ENCODE measurements around the gene FAM222A. TPM values are rescaled to one million over a fixed set of nuclear protein-coding genes. Genes with fewer than 3 reads are reported as not detected.

The FAM222A gene
- total RNA-seq, 1 donor from 2014 or later, result 2.4 TPM

DNA sequence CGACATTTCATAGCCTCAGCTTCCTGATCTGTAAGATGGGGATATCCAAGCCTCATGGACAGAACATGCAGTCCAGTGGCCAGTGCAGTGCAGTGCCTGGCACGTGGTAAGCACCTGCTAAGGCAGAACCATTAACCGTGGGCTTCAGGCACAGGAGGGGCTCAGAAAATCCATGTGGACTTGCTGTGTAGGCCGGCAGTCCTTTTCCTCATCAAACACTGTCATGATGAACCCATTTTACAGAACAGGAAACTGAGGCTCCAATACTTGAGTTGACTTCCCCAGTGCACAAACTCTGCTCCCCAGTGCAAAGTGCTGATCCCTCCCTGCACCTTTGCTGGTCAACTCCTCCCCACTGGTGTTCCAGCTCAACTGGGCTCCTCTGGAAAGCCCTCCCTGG lies 101.6 kb downstream of the FAM222A start:
- TF ChIP-seq CTCF (IDR thresholded peaks at IDR 0.05), result no peak
- no peak for ATAC-seq
- DNase-seq, result no peak
- intact Hi-C loops (cut with DNase I), result no loop called here
- Histone ChIP-seq H3K36me3 (no peaks in the 10 kb centered on the region), H3K4me1 (no peaks in the 10 kb centered on the region), H3K27me3 (ENCODE audit: low read depth) (peaks cover 6% of the 10 kb centered on the region), H3K27ac (no peak overlapping the region), H3K9me3 (no peaks in the 10 kb centered on the region), H3K4me3 (no peak overlapping the region)

GRCh38 chr12:109815757-109816617 lies 102.4 kb downstream of the FAM222A start:
- peaks cover 6% of the 10 kb centered on the region for H3K27me3 ChIP-seq (ENCODE audit: low read depth)
- no peak overlapping the region for H3K4me3 ChIP-seq
- DNase-seq (no peak), ATAC-seq (no peak)
- no peaks in the 10 kb centered on the region for H3K36me3 ChIP-seq
- H3K27ac ChIP-seq, result no peak overlapping the region
- H3K4me1 ChIP-seq, result no peaks in the 10 kb centered on the region
- no peaks in the 10 kb centered on the region for H3K9me3 ChIP-seq
- intact Hi-C loops (cut with DNase I), result no loop called here
- TF ChIP-seq CTCF (IDR thresholded peaks at IDR 0.05), result no peak

GRCh38 chr12:109816870-109817269 lies 103.2 kb downstream of the FAM222A start:
- no peak overlapping the region for H3K27ac ChIP-seq
- H3K36me3 ChIP-seq, result no peaks in the 10 kb centered on the region
- ATAC-seq (no peak), DNase-seq (no peak)
- TF ChIP-seq CTCF (IDR thresholded peaks at IDR 0.05), result no peak
- no peaks in the 10 kb centered on the region for H3K9me3 ChIP-seq
- H3K27me3 ChIP-seq (ENCODE audit: low read depth), result peaks cover 6% of the 10 kb centered on the region
- H3K4me1 ChIP-seq, result no peaks in the 10 kb centered on the region
- H3K4me3 ChIP-seq, result no peak overlapping the region
- intact Hi-C loops (cut with DNase I), result no loop called here

- no peak for ATAC-seq
- Histone ChIP-seq H3K27ac (no peak overlapping the region), H3K36me3 (no peaks in the 10 kb centered on the region), H3K4me1 (no peaks in the 10 kb centered on the region), H3K4me3 (no peak overlapping the region), H3K9me3 (no peaks in the 10 kb centered on the region), H3K27me3 (ENCODE audit: low read depth) (peaks cover 6% of the 10 kb centered on the region)
- no peak for TF ChIP-seq CTCF (IDR thresholded peaks at IDR 0.05)
- intact Hi-C loops (cut with DNase I), result no loop called here
- no peak for DNase-seq
Observed at GRCh38 chr12:109817627-109818231, 104.1 kb downstream of the FAM222A start.

DNA sequence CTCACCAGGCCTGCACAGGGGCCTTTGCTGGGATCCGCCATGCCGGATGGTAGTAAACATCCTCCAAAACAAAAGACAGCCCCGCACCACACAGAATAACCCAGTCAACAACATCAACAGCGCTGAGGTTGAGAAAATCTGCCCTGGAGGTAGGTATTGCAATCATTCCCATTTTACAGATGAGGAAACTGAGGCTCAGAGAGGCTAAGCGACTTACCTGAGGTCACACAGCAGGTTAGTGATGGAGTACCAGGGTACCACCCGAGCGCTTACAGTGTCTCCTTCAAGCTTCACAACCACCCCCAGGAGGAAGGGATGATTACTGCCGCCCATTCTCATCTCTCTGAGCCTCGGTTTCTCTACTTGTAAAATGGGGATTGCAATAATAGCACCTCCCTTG lies 104.6 kb downstream of the FAM222A start:
- Histone ChIP-seq H3K27me3 (ENCODE audit: low read depth) (peaks cover 6% of the 10 kb centered on the region), H3K4me3 (no peak overlapping the region), H3K36me3 (no peaks in the 10 kb centered on the region), H3K9me3 (no peaks in the 10 kb centered on the region), H3K27ac (no peak overlapping the region), H3K4me1 (no peaks in the 10 kb centered on the region)
- intact Hi-C loops (cut with DNase I), result no loop called here
- DNase-seq (no peak), ATAC-seq (no peak)
- no peak for TF ChIP-seq CTCF (IDR thresholded peaks at IDR 0.05)
